GM20000 (cell line): ENCODE data around the gene ANK3.

ENCODE experiments used
- DNase-seq: peaks from one replicate; pipeline ENCODE4 v3.0.0; 2012; ENCODE audit warnings: low spot score
- TF ChIP-seq, protein P1 (sequence below): IDR thresholded peaks from 2 replicates; pipeline ENCODE4 v1.5.1; 2012; ENCODE audit warnings: mild to moderate bottlenecking, control low read depth; ENCODE audit errors: extremely low read depth, missing control alignments

Gene ANK3

DNA sequence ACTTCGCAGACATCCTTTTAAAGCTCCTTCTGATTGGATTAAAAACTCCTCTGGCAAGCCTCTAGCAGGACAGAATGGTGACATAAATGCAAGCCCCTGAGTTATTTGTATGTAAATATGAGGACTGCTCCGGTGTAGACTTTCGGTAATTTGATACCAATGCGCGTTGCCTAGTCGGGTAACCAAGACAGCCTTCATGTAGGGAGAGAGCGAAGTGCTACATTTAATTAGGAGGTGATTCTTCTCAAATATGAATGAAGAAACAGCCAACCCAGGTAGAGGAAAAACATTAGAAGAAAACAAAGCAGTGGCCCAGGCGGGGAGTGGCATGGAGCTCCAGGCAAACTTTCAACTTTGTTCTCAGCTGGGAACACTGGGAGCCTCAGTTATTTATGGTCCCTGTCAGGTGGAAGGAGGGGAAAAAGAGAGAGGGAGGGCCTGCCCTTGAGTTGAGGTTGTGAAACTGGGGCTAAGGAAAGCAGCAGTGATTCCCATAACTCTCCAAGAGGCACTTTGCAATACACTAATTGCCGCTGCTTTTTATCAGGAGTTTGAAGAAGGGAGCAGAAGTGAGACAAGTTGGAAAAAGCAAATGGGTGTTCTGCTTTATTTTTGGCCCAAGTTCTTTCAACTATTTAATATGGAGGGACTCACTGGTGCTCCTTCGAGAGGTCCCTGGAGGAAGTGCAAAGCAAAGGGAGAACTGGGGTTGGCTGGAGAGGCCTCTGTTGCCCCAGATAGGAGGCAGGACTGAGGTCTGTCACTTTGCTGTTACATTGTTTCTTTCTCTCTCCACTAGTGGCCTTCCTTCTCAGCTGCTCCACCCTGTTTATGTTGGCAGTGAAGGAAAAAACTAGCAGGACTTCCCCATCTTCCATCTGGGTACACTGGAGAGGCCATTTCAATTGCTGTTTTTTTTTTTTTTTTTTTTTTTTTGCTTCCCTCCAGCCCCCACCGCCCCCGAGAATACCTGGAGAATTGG, 248.7 kb downstream of the ANK3 start:
- TF ChIP-seq, protein P1, sequence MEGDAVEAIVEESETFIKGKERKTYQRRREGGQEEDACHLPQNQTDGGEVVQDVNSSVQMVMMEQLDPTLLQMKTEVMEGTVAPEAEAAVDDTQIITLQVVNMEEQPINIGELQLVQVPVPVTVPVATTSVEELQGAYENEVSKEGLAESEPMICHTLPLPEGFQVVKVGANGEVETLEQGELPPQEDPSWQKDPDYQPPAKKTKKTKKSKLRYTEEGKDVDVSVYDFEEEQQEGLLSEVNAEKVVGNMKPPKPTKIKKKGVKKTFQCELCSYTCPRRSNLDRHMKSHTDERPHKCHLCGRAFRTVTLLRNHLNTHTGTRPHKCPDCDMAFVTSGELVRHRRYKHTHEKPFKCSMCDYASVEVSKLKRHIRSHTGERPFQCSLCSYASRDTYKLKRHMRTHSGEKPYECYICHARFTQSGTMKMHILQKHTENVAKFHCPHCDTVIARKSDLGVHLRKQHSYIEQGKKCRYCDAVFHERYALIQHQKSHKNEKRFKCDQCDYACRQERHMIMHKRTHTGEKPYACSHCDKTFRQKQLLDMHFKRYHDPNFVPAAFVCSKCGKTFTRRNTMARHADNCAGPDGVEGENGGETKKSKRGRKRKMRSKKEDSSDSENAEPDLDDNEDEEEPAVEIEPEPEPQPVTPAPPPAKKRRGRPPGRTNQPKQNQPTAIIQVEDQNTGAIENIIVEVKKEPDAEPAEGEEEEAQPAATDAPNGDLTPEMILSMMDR, result no peak
- no peak for DNase-seq

GRCh38 chr10:60139798-60140566, 249.7 kb downstream of the ANK3 start:
- TF ChIP-seq, protein P1, result no peak
- DNase-seq, result no peak

GRCh38 chr10:60139290-60139689, 250.4 kb downstream of the ANK3 start:
- DNase-seq, result no peak

DNA sequence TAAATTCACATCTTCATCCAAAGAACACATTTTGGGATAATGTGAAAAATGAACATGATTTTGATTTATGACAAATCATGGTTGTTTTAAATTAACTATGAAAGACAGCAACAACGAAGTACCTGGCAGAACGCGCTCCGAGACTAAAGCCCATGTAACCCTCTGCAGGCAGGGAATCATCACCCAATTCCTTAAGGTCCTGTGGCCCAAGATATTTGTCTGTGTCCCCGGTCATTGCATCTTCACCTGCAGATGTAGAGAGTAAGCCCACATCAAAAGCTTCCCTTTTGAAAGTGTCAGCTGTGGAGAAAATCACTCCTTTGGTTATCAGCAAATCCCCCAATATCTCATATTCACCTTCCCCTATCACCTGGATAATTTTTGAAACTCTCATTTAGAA, 250.8 kb downstream of the ANK3 start:
- no peak for DNase-seq
- TF ChIP-seq, protein P1, result no peak

More at GRCh38 chr10:60139290-60139689, 250.4 kb downstream of the ANK3 start:
- TF ChIP-seq, protein P1, result no peak

DNA sequence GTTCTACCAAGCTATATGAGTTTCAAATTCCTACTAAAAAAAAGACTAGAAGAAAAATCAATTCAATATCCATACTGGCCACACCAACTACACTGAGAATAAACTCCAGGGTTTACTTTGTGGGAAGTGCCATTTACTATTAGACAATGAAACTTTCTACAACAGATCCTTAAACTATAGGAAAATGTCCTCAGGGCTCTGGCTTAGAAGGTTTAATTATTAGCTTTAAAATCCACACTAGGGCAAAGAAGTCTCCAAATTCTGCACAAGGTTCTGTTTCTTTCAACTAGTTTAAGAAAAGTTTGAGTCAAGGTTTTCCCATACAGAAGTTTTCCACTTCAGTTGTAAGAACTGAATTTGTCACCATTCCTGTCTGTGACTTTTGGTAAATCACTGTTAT, 251.6 kb downstream of the ANK3 start:
- TF ChIP-seq, protein P1, result no peak
- DNase-seq, result no peak

GRCh38 chr10:60137292-60137992, 252.2 kb downstream of the ANK3 start:
- no peak for DNase-seq
- TF ChIP-seq, protein P1, result no peak
